HG02870 (cell line): ENCODE data around the gene GCLM.
"Not testable (repeated sequence)": the region's sequence is repeated elsewhere in the genome, so short reads cannot be mapped to it uniquely, and the experiment has no call there.

ENCODE experiments used
- ATAC-seq: cut with Tn5 transposase; IDR thresholded peaks from one replicate; pipeline ENCODE4 v1.9.1; 2021; ENCODE audit warnings: mild to moderate bottlenecking, moderate library complexity; ENCODE audit not compliant: unreplicated experiment

Gene GCLM

GRCh38 chr1:93909146-93910050, at the start of gene GCLM:
Gene GCLM (minus strand): TSS chr1:93909430. CDS start chr1:93909163, 267 bp downstream.
- ATAC-seq: peak; percentile 96

- ATAC-seq: no peak
Measured at GRCh38 chr1:93958726-93959100, 49.5 kb upstream of the GCLM start.

- no peak for ATAC-seq
Measured at GRCh38 chr1:93958032-93958725, 48.9 kb upstream of the GCLM start.

- ATAC-seq: no peak
Measured at GRCh38 chr1:93955765-93956164, 46.5 kb upstream of the GCLM start.

GRCh38 chr1:93947002-93947686, 37.9 kb upstream of the GCLM start:
- ATAC-seq: not testable (repeated sequence)

GRCh38 chr1:93938461-93939145, 29.4 kb upstream of the GCLM start:
- no peak for ATAC-seq

GRCh38 chr1:93937997-93938396, 28.8 kb upstream of the GCLM start:
- ATAC-seq: no peak

GRCh38 chr1:93925206-93925605, 16.0 kb upstream of the GCLM start:
- ATAC-seq: no peak

- no peak for ATAC-seq
Measured at GRCh38 chr1:93919780-93920179, 10.6 kb upstream of the GCLM start.

GRCh38 chr1:93917302-93917701, 8.1 kb upstream of the GCLM start:
- ATAC-seq: no peak

GRCh38 chr1:93910880-93911279, 1.6 kb upstream of the GCLM start:
- ATAC-seq: not testable (repeated sequence)

- no peak for ATAC-seq
Measured at GRCh38 chr1:93910305-93910704, 1.1 kb upstream of the GCLM start.

- peak; percentile 25 for ATAC-seq
Measured at GRCh38 chr1:93908394-93909145, 660 bp downstream of the GCLM start.

GRCh38 chr1:93907718-93908117, 1.5 kb downstream of the GCLM start:
- no peak for ATAC-seq

- no peak for ATAC-seq
Measured at GRCh38 chr1:93906480-93906879, 2.8 kb downstream of the GCLM start.

GRCh38 chr1:93905734-93906133, 3.5 kb downstream of the GCLM start:
- no peak for ATAC-seq

GRCh38 chr1:93905051-93905450, 4.2 kb downstream of the GCLM start:
- no peak for ATAC-seq

GRCh38 chr1:93904228-93904627, 5.0 kb downstream of the GCLM start:
- no peak for ATAC-seq

- ATAC-seq: no peak
Measured at GRCh38 chr1:93900723-93901504, 8.3 kb downstream of the GCLM start.
